A673 (cell line): ENCODE results near the gene HOMER2. TPM values are rescaled to one million over a fixed set of nuclear protein-coding genes. Genes with fewer than 3 reads are reported as not detected.

Experiments
- BruUV-seq: library from RNA; stranded (reverse); fragments of 400-500 nt; replicated peaks from 2 replicates; lab custom pipeline; 2021; lab: Mats Ljungman, UMichigan
- CTCF ChIA-PET: fragments of 300-600 bp; sonication (Branson Sonifier 250); formaldehyde crosslinking; loops from one replicate; lab custom pipeline; 2022; ENCODE audit warnings: antibody characterized with exemption; lab: Charles Lee
- POLR2A ChIA-PET: fragments of 300-600 bp; sonication (Branson Sonifier 250); formaldehyde crosslinking; loops from one replicate; lab custom pipeline; 2022; ENCODE audit warnings: antibody characterized with exemption; ENCODE audit not compliant: low non-redundant PET; lab: Charles Lee
- DNase-seq: peaks from one replicate; pipeline ENCODE4 v3.0.0-alpha.2; 2015; ENCODE audit warnings: low spot score
- H3K27ac ChIP-seq: fragments of 200-600 bp; sonication (generic); 2 replicates; pipeline ENCODE4 v1.5.1; 2016; ENCODE audit warnings: mixed run types, low read depth, mild to moderate bottlenecking, mixed read lengths, antibody characterized with exemption, low read length; ENCODE audit not compliant: poor library complexity, severe bottlenecking
- H3K27me3 ChIP-seq: fragments of 200-600 bp; sonication (generic); replicated peaks from 2 replicates; pipeline ENCODE4 v1.6.1; 2017; ENCODE audit warnings: mixed run types, low read depth, mild to moderate bottlenecking, mixed read lengths, antibody characterized with exemption, low read length; ENCODE audit not compliant: insufficient read depth, poor library complexity
- H3K36me3 ChIP-seq: fragments of 200-600 bp; sonication (generic); 2 replicates; pipeline ENCODE4 v1.6.1; 2016; ENCODE audit warnings: mixed run types, mild to moderate bottlenecking, mixed read lengths, antibody characterized with exemption, low read length; ENCODE audit not compliant: insufficient read depth, poor library complexity, severe bottlenecking
- H3K4me1 ChIP-seq: fragments of 200-600 bp; sonication (generic); 2 replicates; pipeline ENCODE4 v1.6.1; 2017; ENCODE audit warnings: mixed run types, mild to moderate bottlenecking, mixed read lengths, antibody characterized with exemption, low read length; ENCODE audit not compliant: insufficient read depth, poor library complexity, severe bottlenecking
- H3K4me3 ChIP-seq: fragments of 200-600 bp; sonication (generic); 2 replicates; pipeline ENCODE4 v1.5.1; 2016; ENCODE audit warnings: low read depth, mixed run types, mild to moderate bottlenecking, mixed read lengths, low read length; ENCODE audit not compliant: poor library complexity, severe bottlenecking
- H3K9me3 ChIP-seq: fragments of 200-600 bp; sonication (generic); 2 replicates; pipeline ENCODE4 v1.6.1; 2016; ENCODE audit warnings: mixed run types, low read depth, mild to moderate bottlenecking, mixed read lengths, antibody characterized with exemption, low read length; ENCODE audit not compliant: poor library complexity, severe bottlenecking
- EZH2 ChIP-seq: fragments of 200-600 bp; sonication (generic); IDR thresholded peaks from 2 replicates; pipeline ENCODE4 v1.6.1; 2017; ENCODE audit warnings: borderline replicate concordance, low read depth, mild to moderate bottlenecking, mixed read lengths, antibody characterized with exemption, low read length; ENCODE audit not compliant: poor library complexity, severe bottlenecking
- intact Hi-C: fragments of 100-400 bp; cut with micrococcal nuclease; formaldehyde crosslinking; loops from one replicate; pipeline ENCODE4 v1.10.0; 2022; ENCODE audit not compliant: unreplicated experiment
- total RNA-seq: library from RNA; stranded (reverse); gene quantifications from 2 replicates; pipeline ENCODE4 v1.2.3, GENCODE V29; 2021
- TF ChIP-seq, protein P1 (sequence below): fragments of 300-800, 200-600 bp; sonication (generic); conservative IDR thresholded peaks from 2 replicates; pipeline ENCODE4 v1.5.1; 2017; ENCODE audit warnings: low read depth, mild to moderate bottlenecking, antibody characterized with exemption, low read length, moderate library complexity, mixed read lengths

The HOMER2 gene
- total RNA-seq, 1 experiment from 2014 or later, result 6.7 TPM

DNA sequence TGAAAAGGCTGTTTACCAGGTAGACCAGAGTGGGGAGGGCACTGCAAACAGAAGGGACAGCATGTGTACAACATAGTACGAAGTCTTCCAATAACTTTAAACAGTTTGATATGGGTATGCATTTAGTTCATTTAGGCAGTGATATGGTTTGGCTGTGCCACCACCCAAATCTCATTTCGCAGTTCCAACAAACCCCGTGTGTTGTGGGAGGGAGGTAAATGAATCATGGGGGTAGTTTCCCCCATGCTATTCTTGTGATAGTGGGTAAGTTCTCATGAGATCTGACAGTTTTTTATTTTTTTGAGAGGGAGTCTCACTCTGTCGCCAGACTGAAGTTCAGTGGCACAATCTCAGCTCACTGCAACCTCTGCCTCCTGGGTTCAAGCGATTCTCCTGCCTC is 25.9 kb upstream of the HOMER2 start:
- POLR2A ChIA-PET, result no interaction called here
- no peak for DNase-seq
- no peaks in the 10 kb centered on the region for H3K4me1 ChIP-seq
- H3K4me3 ChIP-seq, result no peak overlapping the region
- H3K36me3 ChIP-seq, result no peaks in the 10 kb centered on the region
- H3K27ac ChIP-seq, result no peak overlapping the region
- H3K9me3 ChIP-seq, result no peaks in the 10 kb centered on the region
- intact Hi-C loops, result no loop called here
- no TSS peak for BruUV-seq
- CTCF ChIA-PET, result no interaction called here
- H3K27me3 ChIP-seq, result no peaks in the 10 kb centered on the region
- TF ChIP-seq, protein P1, sequence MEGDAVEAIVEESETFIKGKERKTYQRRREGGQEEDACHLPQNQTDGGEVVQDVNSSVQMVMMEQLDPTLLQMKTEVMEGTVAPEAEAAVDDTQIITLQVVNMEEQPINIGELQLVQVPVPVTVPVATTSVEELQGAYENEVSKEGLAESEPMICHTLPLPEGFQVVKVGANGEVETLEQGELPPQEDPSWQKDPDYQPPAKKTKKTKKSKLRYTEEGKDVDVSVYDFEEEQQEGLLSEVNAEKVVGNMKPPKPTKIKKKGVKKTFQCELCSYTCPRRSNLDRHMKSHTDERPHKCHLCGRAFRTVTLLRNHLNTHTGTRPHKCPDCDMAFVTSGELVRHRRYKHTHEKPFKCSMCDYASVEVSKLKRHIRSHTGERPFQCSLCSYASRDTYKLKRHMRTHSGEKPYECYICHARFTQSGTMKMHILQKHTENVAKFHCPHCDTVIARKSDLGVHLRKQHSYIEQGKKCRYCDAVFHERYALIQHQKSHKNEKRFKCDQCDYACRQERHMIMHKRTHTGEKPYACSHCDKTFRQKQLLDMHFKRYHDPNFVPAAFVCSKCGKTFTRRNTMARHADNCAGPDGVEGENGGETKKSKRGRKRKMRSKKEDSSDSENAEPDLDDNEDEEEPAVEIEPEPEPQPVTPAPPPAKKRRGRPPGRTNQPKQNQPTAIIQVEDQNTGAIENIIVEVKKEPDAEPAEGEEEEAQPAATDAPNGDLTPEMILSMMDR, result no peak

DNA sequence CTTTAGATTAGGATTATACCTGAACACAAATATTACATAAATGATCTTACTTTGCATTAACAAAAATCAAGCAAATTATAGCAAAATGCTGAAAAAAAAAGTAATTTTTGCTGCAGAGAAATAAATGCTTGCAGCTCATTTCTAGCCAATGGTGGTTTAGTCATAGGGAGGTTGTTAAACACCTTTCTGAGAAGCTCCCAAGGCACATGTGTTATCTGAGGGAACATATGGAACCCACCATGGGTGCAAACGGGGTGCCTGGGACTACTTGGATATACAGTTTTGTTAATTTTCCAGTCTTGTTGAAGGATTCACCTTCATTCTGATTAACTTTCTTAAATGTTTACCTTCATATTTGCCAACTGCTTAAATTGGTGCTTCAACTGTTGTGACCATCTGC is 24.6 kb upstream of the HOMER2 start:
- ChIA-PET POLR2A (no interaction called here), CTCF (no interaction called here)
- H3K4me3 ChIP-seq, result no peak overlapping the region
- intact Hi-C loops, result no loop called here
- no peaks in the 10 kb centered on the region for H3K27me3 ChIP-seq
- H3K27ac ChIP-seq, result no peak overlapping the region
- H3K9me3 ChIP-seq, result no peaks in the 10 kb centered on the region
- no peaks in the 10 kb centered on the region for H3K4me1 ChIP-seq
- DNase-seq, result no peak
- BruUV-seq, result no TSS peak
- TF ChIP-seq, protein P1, result no peak
- TF ChIP-seq EZH2, result no peak
- H3K36me3 ChIP-seq, result no peaks in the 10 kb centered on the region

- no peak overlapping the region for H3K27ac ChIP-seq
- CTCF ChIA-PET, result no interaction called here
- TF ChIP-seq, protein P1, result no peak
- no peak for TF ChIP-seq EZH2
- H3K4me1 ChIP-seq, result no peaks in the 10 kb centered on the region
- DNase-seq, result no peak
- no peaks in the 10 kb centered on the region for H3K36me3 ChIP-seq
- intact Hi-C loops, result no loop called here
- POLR2A ChIA-PET, result no interaction called here
- H3K9me3 ChIP-seq, result no peaks in the 10 kb centered on the region
- H3K27me3 ChIP-seq, result no peaks in the 10 kb centered on the region
- H3K4me3 ChIP-seq, result no peak overlapping the region
- no TSS peak for BruUV-seq
These were observed 20.5 kb upstream of the HOMER2 start for GRCh38 chr15:82972990-82973389.
